Pancreas (tissue), 10 donors: Measurements from ENCODE around the gene MAP4K1. TPM values are rescaled to one million over a fixed set of nuclear protein-coding genes. Genes with fewer than 3 reads are reported as not detected.

Experiments used
- ATAC-seq, 4 donors: fragments of 200-7000 bp; cut with Tn5 transposase; one replicate each; pipeline versions ENCODE4 v1.8.0 to v1.9.1; 2020; ENCODE audit warnings: mild to moderate bottlenecking in 4 of 4, moderate library complexity in 4 of 4
- DNase-seq, 6 donors: peaks; one replicate each; pipeline ENCODE4 v3.0.0-alpha.2; 2020
- FAIRE-seq: peaks from 2 replicates; lab custom pipeline; 2012; peaks lifted over from hg19 to GRCh38; lab: Jason Lieb, UNC
- H3K27ac ChIP-seq, 4 donors: fragments of 200-600 bp; sonication (generic); 1 replicate in 3 of 4; 2 replicates in 1 of 4; pipeline versions ENCODE4 v1.5.0 to v1.8.0; 2020
- H3K27me3 ChIP-seq, 4 donors: fragments of 200-600 bp; one replicate each; pipeline ENCODE4 v1.8.0; 2021
- H3K36me3 ChIP-seq, 3 donors: fragments of 200-600 bp; sonication (generic) in 1 of 3; one replicate each; pipeline versions ENCODE4 v1.5.0 to v1.8.0; 2020 to 2021
- H3K4me1 ChIP-seq, 3 donors: fragments of 200-600 bp; one replicate each; pipeline ENCODE4 v1.8.0; 2021
- H3K4me3 ChIP-seq, 4 donors: fragments of 200-600 bp; sonication (generic) in 2 of 4; one replicate each; pipeline versions ENCODE4 v1.5.0 to v1.8.0; 2020 to 2021
- H3K9me3 ChIP-seq, 4 donors: fragments of 200-600 bp; one replicate each; pipeline ENCODE4 v1.8.0; 2021
- CTCF ChIP-seq, 4 donors: fragments of 200-600 bp; sonication (generic) in 3 of 4; IDR thresholded peaks; one replicate each; pipeline versions ENCODE4 v1.5.0 to v1.8.0; 2021; ENCODE audit warnings: antibody characterized with exemption in 4 of 4
- WGBS, 2 donors: extraction: QIAGEN DNeasy Blood & Tissue Kit; methylation state at CpG; one replicate each; pipeline ENCODE4 v1.1.7; 2013; 5-methylcytosine and 5-hydroxymethylcytosine counted together
- intact Hi-C, 3 donors: fragments of 100-400 bp; cut with DNase I; formaldehyde crosslinking; loops; one replicate each; pipeline versions ENCODE4 v1.11.1 to v1.14.2; 2022
- polyA plus RNA-seq, 2 donors: library from polyadenylated mRNA; stranded (reverse); fragments of 200-250 nt; gene quantifications; one replicate each; pipeline ENCODE4 v1.2.3, GENCODE V29; 2013
- total RNA-seq, 6 donors: library from RNA; stranded (reverse); fragmentation: NEBNext Ultra II Directional in 4 of 6; extraction: Animal tissue kit (Norgen Biotek cat#: 25700) in 4 of 6; gene quantifications; one replicate each; pipeline versions ENCODE4 v1.2.1 to v1.2.4, GENCODE V29; 2021 to 2023
- donor health status: healthy with polysubstance abuse.
- donor health status: DM: no; HTN: no; CAD: no; lungs with moderate emphysema.
- donor health status: DM: no; HTN: no; CAD: no.
- donor health status: control.
- donor health status: control.
- donor health status: Bipolar disorder and iron deficiency.
- donor health status: DM: yes; HTN: yes; CAD: no.
- donor health status: DM: no; HTN: no; CAD: no.
- donor health status: DM: no; HTN: no; CAD: no.
- donor health status: DM: yes; HTN: yes; CAD: no.

Gene MAP4K1
- total and polyA plus RNA-seq, 8 donors = 0.79 to 43.4 (median 2.7) TPM

DNA sequence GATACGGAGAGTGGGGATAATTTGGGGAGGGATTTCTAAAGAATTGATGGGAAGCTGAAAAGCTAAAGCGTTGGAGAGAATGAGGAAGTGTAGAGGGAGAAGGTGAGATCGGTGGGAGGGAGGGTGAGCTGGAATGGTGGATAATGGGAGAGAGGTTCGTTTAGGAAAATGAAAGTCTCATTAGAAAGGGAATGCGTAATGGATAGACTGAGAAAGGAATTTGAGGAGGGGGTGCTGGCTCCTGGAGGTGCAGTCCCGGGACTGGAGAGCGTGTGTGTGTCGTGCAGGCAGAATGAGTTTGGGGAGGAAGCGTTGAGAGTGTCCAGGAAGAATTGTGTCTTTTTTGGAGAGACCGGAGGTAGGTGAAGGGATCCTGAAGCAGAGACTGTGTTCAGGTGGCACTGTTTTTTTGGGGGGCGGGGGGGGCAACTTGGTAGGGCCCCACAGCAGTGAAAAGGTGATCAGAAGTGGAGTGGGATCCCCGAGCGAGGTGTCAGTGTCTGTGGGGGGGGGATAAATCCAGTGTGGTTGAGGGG is 31.1 kb upstream of the MAP4K1 start:
- Histone ChIP-seq H3K9me3 (no peaks in the 10 kb centered on the region), H3K27ac (peak overlapping the region; percentile 74 to 89 (median 88)), H3K27me3 (no peaks in the 10 kb centered on the region), H3K4me1 (peaks cover 20 to 34% (median 34%) of the 10 kb centered on the region in 3 donors), H3K4me3 (peak overlapping the region; percentile 72 to 85 (median 80)), H3K36me3 (no peaks in the 10 kb centered on the region)
- intact Hi-C loops = loop anchor here in 1 of 3 donors (5.0 kb wide), 1 partner anchor 78 kb away; no protein-coding TSS in a partner anchor
- 1 to 2% methylated on average over 13 of the region's 13 CpGs for WGBS, 2 donors
- DNase-seq (peak in 1 of 6 donors; percentile 12), FAIRE-seq (no peak), ATAC-seq (no peak)
- TF ChIP-seq CTCF (IDR thresholded peaks at IDR 0.05) = no peak

DNA sequence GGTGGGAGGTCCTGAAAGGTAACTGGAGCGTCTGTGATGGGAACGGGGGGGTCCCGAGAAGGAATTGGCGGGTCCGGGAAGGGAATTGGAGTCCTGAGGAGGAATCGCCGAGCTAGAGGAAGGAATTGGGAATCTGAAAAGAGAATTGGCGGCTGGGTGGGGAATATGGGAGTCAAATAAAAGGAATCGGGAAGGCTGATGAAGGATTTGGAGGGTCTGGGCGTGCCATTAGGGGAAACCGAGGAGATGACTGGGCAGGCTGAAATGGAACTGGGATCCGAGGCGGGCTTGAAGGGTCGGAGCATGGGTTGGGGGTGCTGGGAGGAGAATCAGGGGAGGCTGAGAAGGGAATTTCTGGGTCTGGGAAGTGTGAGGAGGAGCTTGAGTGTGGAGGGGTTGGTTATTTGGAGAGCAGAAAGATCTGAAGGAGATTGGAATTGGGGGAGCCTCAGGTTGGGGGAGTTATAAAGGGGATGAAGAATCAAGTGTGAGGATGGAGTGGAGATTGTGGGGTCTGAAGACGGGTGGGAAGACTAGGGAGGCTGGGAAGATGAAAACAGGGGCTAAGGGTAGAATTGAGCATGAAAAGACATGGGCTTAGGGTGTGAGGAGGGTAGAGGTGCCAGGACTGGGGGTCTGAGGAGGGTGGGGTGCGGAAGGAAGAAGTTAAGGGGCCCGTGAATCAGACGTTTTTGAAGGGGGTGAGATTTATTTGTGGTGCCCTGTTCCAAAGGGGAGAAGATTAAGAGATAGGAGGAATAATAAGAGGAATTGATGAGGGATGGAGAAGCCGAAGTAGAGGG is 30.4 kb upstream of the MAP4K1 start:
- 0% methylated on average over 19 of the region's 19 CpGs for whole genome bisulfite sequencing, 2 donors
- Histone ChIP-seq H3K4me3 (peak overlapping the region; percentile 72 to 85 (median 80)), H3K36me3 (no peaks in the 10 kb centered on the region), H3K27me3 (no peaks in the 10 kb centered on the region), H3K4me1 (peaks cover 20 to 27% (median 27%) of the 10 kb centered on the region in 3 donors), H3K9me3 (no peaks in the 10 kb centered on the region), H3K27ac (peak overlapping the region; percentile 83 to 89 (median 88))
- FAIRE-seq (no peak), DNase-seq (peak in 2 of 6 donors; percentile 32 to 35), ATAC-seq (no peak)
- TF ChIP-seq CTCF (IDR thresholded peaks at IDR 0.05) = no peak
- intact Hi-C loops = loop anchor here in 1 of 3 donors (5.0 kb wide), 1 partner anchor 79 kb away; no protein-coding TSS in a partner anchor

GRCh38 chr19:38647368-38647965 is 29.7 kb upstream of the MAP4K1 start, which contains the start of gene ACTN4:
TSS of gene ACTN4 (plus strand) at chr19:38647649. CDS start at chr19:38647746, 97 bp downstream.
- ATAC-seq = peak; percentile 84 to 92 (median 88)
- H3K36me3 ChIP-seq = no peaks in the 10 kb centered on the region
- no peaks in the 10 kb centered on the region for H3K27me3 ChIP-seq
- peaks cover 15 to 20% (median 20%) of the 10 kb centered on the region in 3 donors for H3K4me1 ChIP-seq
- peak; percentile 97 to 100 (median 100) for DNase-seq
- H3K27ac ChIP-seq = peak within 1 kb of the TSS; percentile 83 to 89 (median 88)
- FAIRE-seq = no peak
- H3K9me3 ChIP-seq = no peaks in the 10 kb centered on the region
- WGBS, 2 donors = 0% methylated on average over 70 to 77 of the region's 77 CpGs
- intact Hi-C loops = loop anchor here in 1 of 3 donors (5.0 kb wide), 1 partner anchor 80 kb away; no protein-coding TSS in a partner anchor
- TF ChIP-seq CTCF (IDR thresholded peaks at IDR 0.05) = no peak
- H3K4me3 ChIP-seq = peak within 1 kb of the TSS; percentile 72 to 85 (median 80)

GRCh38 chr19:38644719-38645118 is 27.0 kb upstream of the MAP4K1 start:
- TF ChIP-seq CTCF (IDR thresholded peaks at IDR 0.05) = no peak
- Histone ChIP-seq H3K4me1 (no peaks in the 10 kb centered on the region), H3K4me3 (no peak overlapping the region), H3K27me3 (no peaks in the 10 kb centered on the region), H3K9me3 (no peaks in the 10 kb centered on the region), H3K27ac (no peak overlapping the region), H3K36me3 (no peaks in the 10 kb centered on the region)
- WGBS, 2 donors = 89 to 97% methylated on average over 8 of the region's 8 CpGs
- intact Hi-C loops = loop anchor here in 1 of 3 donors (5.0 kb wide), 1 partner anchor 83 kb away; no protein-coding TSS in a partner anchor
- peak in 1 of 6 donors; percentile 11 for DNase-seq
- ATAC-seq = no peak
- FAIRE-seq = no peak
